IPS-18c (cell line): ENCODE measurements around the gene LRRC8C.

ENCODE experiments used
- H3K4me3 ChIP-seq: 2 replicates; pipeline ENCODE4 v1.7.0; 2013; ENCODE audit warnings: low read depth, mild to moderate bottlenecking, low read length, moderate library complexity; ENCODE audit not compliant: insufficient read depth
- H3K9me3 ChIP-seq: one replicate; pipeline ENCODE4 v1.6.1; 2013; ENCODE audit warnings: mild to moderate bottlenecking, low read length, moderate library complexity; ENCODE audit not compliant: control insufficient read depth, insufficient read depth

LRRC8C gene

GRCh38 chr1:89705901-89706699, 73.2 kb downstream of the LRRC8C start:
- no peak overlapping the region for H3K4me3 ChIP-seq
- no peaks in the 10 kb centered on the region for H3K9me3 ChIP-seq

GRCh38 chr1:89706700-89707012, 73.7 kb downstream of the LRRC8C start:
- H3K9me3 ChIP-seq, result no peaks in the 10 kb centered on the region
- no peak overlapping the region for H3K4me3 ChIP-seq

GRCh38 chr1:89708751-89709375, 75.9 kb downstream of the LRRC8C start:
- H3K4me3 ChIP-seq, result no peak overlapping the region
- no peaks in the 10 kb centered on the region for H3K9me3 ChIP-seq

GRCh38 chr1:89710498-89711139, 77.7 kb downstream of the LRRC8C start:
- no peaks in the 10 kb centered on the region for H3K9me3 ChIP-seq
- H3K4me3 ChIP-seq, result no peak overlapping the region

- Histone ChIP-seq H3K9me3 (no peaks in the 10 kb centered on the region), H3K4me3 (no peak overlapping the region)
Measured at GRCh38 chr1:89711140-89711778, 78.3 kb downstream of the LRRC8C start.

GRCh38 chr1:89712420-89712819, 79.5 kb downstream of the LRRC8C start:
- no peaks in the 10 kb centered on the region for H3K9me3 ChIP-seq
- H3K4me3 ChIP-seq, result no peak overlapping the region

- no peaks in the 10 kb centered on the region for H3K9me3 ChIP-seq
- no peak overlapping the region for H3K4me3 ChIP-seq
Measured at GRCh38 chr1:89715677-89716076, 82.8 kb downstream of the LRRC8C start.

- Histone ChIP-seq H3K4me3 (no peak overlapping the region), H3K9me3 (no peaks in the 10 kb centered on the region)
Measured at GRCh38 chr1:89719502-89720306, 86.8 kb downstream of the LRRC8C start.

- Histone ChIP-seq H3K4me3 (no peak overlapping the region), H3K9me3 (no peaks in the 10 kb centered on the region)
Measured at GRCh38 chr1:89720839-89721238, 87.9 kb downstream of the LRRC8C start.

GRCh38 chr1:89721351-89721750, 88.4 kb downstream of the LRRC8C start:
- H3K4me3 ChIP-seq, result no peak overlapping the region
- H3K9me3 ChIP-seq, result no peaks in the 10 kb centered on the region

- no peak overlapping the region for H3K4me3 ChIP-seq
- no peaks in the 10 kb centered on the region for H3K9me3 ChIP-seq
Measured at GRCh38 chr1:89723144-89723543, 90.2 kb downstream of the LRRC8C start.

GRCh38 chr1:89723863-89724262, 90.9 kb downstream of the LRRC8C start:
- H3K4me3 ChIP-seq, result no peak overlapping the region
- H3K9me3 ChIP-seq, result no peaks in the 10 kb centered on the region

GRCh38 chr1:89724369-89725010, 91.6 kb downstream of the LRRC8C start:
- Histone ChIP-seq H3K4me3 (no peak overlapping the region), H3K9me3 (no peaks in the 10 kb centered on the region)

GRCh38 chr1:89725011-89725370, 92.1 kb downstream of the LRRC8C start:
- Histone ChIP-seq H3K4me3 (no peak overlapping the region), H3K9me3 (no peaks in the 10 kb centered on the region)

GRCh38 chr1:89725631-89726030, 92.7 kb downstream of the LRRC8C start:
- Histone ChIP-seq H3K9me3 (no peaks in the 10 kb centered on the region), H3K4me3 (no peak overlapping the region)

- Histone ChIP-seq H3K4me3 (no peak overlapping the region), H3K9me3 (no peaks in the 10 kb centered on the region)
Measured at GRCh38 chr1:89727517-89728312, 94.8 kb downstream of the LRRC8C start.
